OCI-LY3 (cell line): Measurements from ENCODE around the gene CAVIN1.

Experiments used
- EZH2phosphoT487 ChIP-seq: fragments of 200-600 bp; shearing (Covaris generic); IDR thresholded peaks from 2 replicates; pipeline ENCODE4 v1.6.1; 2018; ENCODE audit warnings: antibody characterized with exemption, mixed run types, low read depth
- TF ChIP-seq, protein P1 (sequence below): fragments of 200-600, 300-600 bp; sonication (generic); IDR thresholded peaks from 2 replicates; pipeline ENCODE4 v1.5.1; 2014; ENCODE audit warnings: antibody characterized with exemption, low read length, low read depth

DNA sequence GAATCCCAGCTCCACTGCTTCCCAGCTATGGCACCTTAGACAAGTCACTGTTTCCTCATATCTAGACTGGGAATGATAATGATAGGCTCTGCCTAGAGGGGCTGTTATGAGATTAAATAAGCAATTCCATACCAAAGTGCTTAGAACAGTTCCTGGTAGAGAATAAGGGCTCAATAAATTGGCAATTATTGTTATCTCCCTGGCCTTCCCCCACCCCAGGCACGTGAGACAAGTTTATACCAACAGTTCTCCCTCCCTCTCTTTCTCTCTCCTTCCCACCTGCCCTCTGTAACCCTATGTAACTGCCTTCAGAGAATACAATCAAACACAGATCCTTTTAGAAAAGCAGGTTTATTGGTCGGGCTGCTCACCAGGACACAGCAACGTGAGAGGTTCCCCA, 20.9 kb downstream of the CAVIN1 start:
- TF ChIP-seq, protein P1, sequence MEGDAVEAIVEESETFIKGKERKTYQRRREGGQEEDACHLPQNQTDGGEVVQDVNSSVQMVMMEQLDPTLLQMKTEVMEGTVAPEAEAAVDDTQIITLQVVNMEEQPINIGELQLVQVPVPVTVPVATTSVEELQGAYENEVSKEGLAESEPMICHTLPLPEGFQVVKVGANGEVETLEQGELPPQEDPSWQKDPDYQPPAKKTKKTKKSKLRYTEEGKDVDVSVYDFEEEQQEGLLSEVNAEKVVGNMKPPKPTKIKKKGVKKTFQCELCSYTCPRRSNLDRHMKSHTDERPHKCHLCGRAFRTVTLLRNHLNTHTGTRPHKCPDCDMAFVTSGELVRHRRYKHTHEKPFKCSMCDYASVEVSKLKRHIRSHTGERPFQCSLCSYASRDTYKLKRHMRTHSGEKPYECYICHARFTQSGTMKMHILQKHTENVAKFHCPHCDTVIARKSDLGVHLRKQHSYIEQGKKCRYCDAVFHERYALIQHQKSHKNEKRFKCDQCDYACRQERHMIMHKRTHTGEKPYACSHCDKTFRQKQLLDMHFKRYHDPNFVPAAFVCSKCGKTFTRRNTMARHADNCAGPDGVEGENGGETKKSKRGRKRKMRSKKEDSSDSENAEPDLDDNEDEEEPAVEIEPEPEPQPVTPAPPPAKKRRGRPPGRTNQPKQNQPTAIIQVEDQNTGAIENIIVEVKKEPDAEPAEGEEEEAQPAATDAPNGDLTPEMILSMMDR: no peak
- no peak for TF ChIP-seq EZH2phosphoT487
